ENCODE data around the gene LRIG1. TPM values are rescaled to one million over a fixed set of nuclear protein-coding genes. Genes with fewer than 3 reads are reported as not detected.
A peak's percentile ranks its signal among the peaks of the same experiment; 100 is the strongest.

The LRIG1 gene
- total and polyA plus RNA-seq, 2 donors from 2014 or later: 8.2 to 20.6 TPM

- Histone ChIP-seq H3K4me3 (ENCODE audit: low read length in 3 of 3) (no peak overlapping the region), H3K27me3 (ENCODE audit: control insufficient read depth, insufficient read depth, low read length) (no peaks in the 10 kb centered on the region), H3K27ac (ENCODE audit: low read depth in 2 of 2, low read length in 2 of 2) (no peak overlapping the region), H3K9me3 (ENCODE audit: control insufficient read depth in 2 of 3, insufficient read depth in 1 of 3, low read length in 3 of 3) (no peaks in the 10 kb centered on the region), H3K9ac (ENCODE audit: low read length in 3 of 3) (no peak overlapping the region), H3K36me3 (ENCODE audit: control insufficient read depth in 2 of 3, insufficient read depth in 3 of 3, low read length in 3 of 3) (no peaks in the 10 kb centered on the region), H3K4me1 (ENCODE audit: control insufficient read depth in 2 of 3, insufficient read depth in 2 of 3, low read depth in 1 of 3, low read length in 3 of 3) (peaks cover 0 to 22% (median 18%) of the 10 kb centered on the region in 3 donors)
- intact Hi-C loops (cut with DNase I): no loop called here
- FAIRE-seq (no peak), DNase-seq (no peak)
- TF ChIP-seq CTCF (IDR thresholded peaks at IDR 0.05; ENCODE audit: borderline replicate concordance, extremely low read depth, insufficient read depth): no peak
Observed at GRCh38 chr3:66480666-66481065, 20.2 kb downstream of the LRIG1 start.

GRCh38 chr3:66479532-66479947, 21.3 kb downstream of the LRIG1 start:
- Histone ChIP-seq H3K9ac (ENCODE audit: low read length in 3 of 3) (no peak overlapping the region), H3K27ac (ENCODE audit: low read depth in 2 of 2, low read length in 2 of 2) (no peak overlapping the region), H3K4me1 (ENCODE audit: control insufficient read depth in 2 of 3, insufficient read depth in 2 of 3, low read depth in 1 of 3, low read length in 3 of 3) (peaks cover 0 to 22% (median 18%) of the 10 kb centered on the region in 3 donors), H3K4me3 (ENCODE audit: low read length in 3 of 3) (no peak overlapping the region), H3K36me3 (ENCODE audit: control insufficient read depth in 2 of 3, insufficient read depth in 3 of 3, low read length in 3 of 3) (no peaks in the 10 kb centered on the region), H3K27me3 (ENCODE audit: control insufficient read depth, insufficient read depth, low read length) (no peaks in the 10 kb centered on the region), H3K9me3 (ENCODE audit: control insufficient read depth in 2 of 3, insufficient read depth in 1 of 3, low read length in 3 of 3) (no peaks in the 10 kb centered on the region)
- no peak for TF ChIP-seq CTCF (IDR thresholded peaks at IDR 0.05; ENCODE audit: borderline replicate concordance, extremely low read depth, insufficient read depth)
- intact Hi-C loops (cut with DNase I): no loop called here
- FAIRE-seq: no peak
- no peak for DNase-seq

GRCh38 chr3:66478960-66479359, 21.9 kb downstream of the LRIG1 start:
- TF ChIP-seq CTCF (IDR thresholded peaks at IDR 0.05; ENCODE audit: borderline replicate concordance, extremely low read depth, insufficient read depth): no peak
- no peak overlapping the region for H3K4me3 ChIP-seq (ENCODE audit: low read length in 3 of 3)
- DNase-seq: peak in 2 of 5 donors; percentile 49 to 72
- H3K9me3 ChIP-seq (ENCODE audit: control insufficient read depth in 2 of 3, insufficient read depth in 1 of 3, low read length in 3 of 3): no peaks in the 10 kb centered on the region
- intact Hi-C loops (cut with DNase I): no loop called here
- H3K9ac ChIP-seq (ENCODE audit: low read length in 3 of 3): no peak overlapping the region
- H3K27ac ChIP-seq (ENCODE audit: low read depth in 2 of 2, low read length in 2 of 2): no peak overlapping the region
- no peaks in the 10 kb centered on the region for H3K27me3 ChIP-seq (ENCODE audit: control insufficient read depth, insufficient read depth, low read length)
- peaks cover 0 to 22% (median 18%) of the 10 kb centered on the region in 3 donors for H3K4me1 ChIP-seq (ENCODE audit: control insufficient read depth in 2 of 3, insufficient read depth in 2 of 3, low read depth in 1 of 3, low read length in 3 of 3)
- no peak for FAIRE-seq
- H3K36me3 ChIP-seq (ENCODE audit: control insufficient read depth in 2 of 3, insufficient read depth in 3 of 3, low read length in 3 of 3): no peaks in the 10 kb centered on the region

- FAIRE-seq (no peak), DNase-seq (no peak)
- Histone ChIP-seq H3K36me3 (ENCODE audit: control insufficient read depth in 2 of 3, insufficient read depth in 3 of 3, low read length in 3 of 3) (no peaks in the 10 kb centered on the region), H3K9me3 (ENCODE audit: control insufficient read depth in 2 of 3, insufficient read depth in 1 of 3, low read length in 3 of 3) (no peaks in the 10 kb centered on the region), H3K9ac (ENCODE audit: low read length in 3 of 3) (no peak overlapping the region), H3K27ac (ENCODE audit: low read depth in 2 of 2, low read length in 2 of 2) (no peak overlapping the region), H3K27me3 (ENCODE audit: control insufficient read depth, insufficient read depth, low read length) (no peaks in the 10 kb centered on the region), H3K4me1 (ENCODE audit: control insufficient read depth in 2 of 3, insufficient read depth in 2 of 3, low read depth in 1 of 3, low read length in 3 of 3) (peaks cover 0 to 27% (median 20%) of the 10 kb centered on the region in 3 donors), H3K4me3 (ENCODE audit: low read length in 3 of 3) (no peak overlapping the region)
- intact Hi-C loops (cut with DNase I): no loop called here
- TF ChIP-seq CTCF (IDR thresholded peaks at IDR 0.05; ENCODE audit: borderline replicate concordance, extremely low read depth, insufficient read depth): no peak
Observed at GRCh38 chr3:66477856-66478255, 23.0 kb downstream of the LRIG1 start.
